GM18907 (cell line): Measurements from ENCODE around the gene NDUFAF2.
"Not testable (repeated sequence)": the region's sequence is repeated elsewhere in the genome, so short reads cannot be mapped to it uniquely, and the experiment has no call there.

ENCODE experiments used
- ATAC-seq: cut with Tn5 transposase; IDR thresholded peaks from one replicate; pipeline ENCODE4 v1.9.1; 2021; ENCODE audit warnings: mild to moderate bottlenecking, moderate library complexity; ENCODE audit not compliant: unreplicated experiment

NDUFAF2 gene

GRCh38 chr5:61168951-61169350 is 223.9 kb downstream of the NDUFAF2 start:
- ATAC-seq, result no peak

GRCh38 chr5:61171479-61171878 is 226.5 kb downstream of the NDUFAF2 start:
- no peak for ATAC-seq

- ATAC-seq, result no peak
These were observed 231.6 kb downstream of the NDUFAF2 start for GRCh38 chr5:61176631-61177030.

- ATAC-seq, result no peak
These were observed 232.1 kb downstream of the NDUFAF2 start for GRCh38 chr5:61177070-61177469.

- peak; percentile 84 for ATAC-seq
These were observed 232.7 kb downstream of the NDUFAF2 start for GRCh38 chr5:61177716-61178115.

- no peak for ATAC-seq
These were observed 233.7 kb downstream of the NDUFAF2 start for GRCh38 chr5:61178702-61179101.

GRCh38 chr5:61180886-61181285 is 235.9 kb downstream of the NDUFAF2 start:
- ATAC-seq, result no peak

GRCh38 chr5:61182449-61182848 is 237.4 kb downstream of the NDUFAF2 start:
- no peak for ATAC-seq

GRCh38 chr5:61183538-61183937 is 238.5 kb downstream of the NDUFAF2 start:
- ATAC-seq, result no peak

GRCh38 chr5:61184708-61185107 is 239.7 kb downstream of the NDUFAF2 start:
- no peak for ATAC-seq

GRCh38 chr5:61186634-61187033 is 241.6 kb downstream of the NDUFAF2 start:
- no peak for ATAC-seq

- not testable (repeated sequence) for ATAC-seq
These were observed 242.3 kb downstream of the NDUFAF2 start for GRCh38 chr5:61187352-61187751.

- not testable (repeated sequence) for ATAC-seq
These were observed 242.8 kb downstream of the NDUFAF2 start for GRCh38 chr5:61187826-61188225.

GRCh38 chr5:61198606-61199005 is 253.6 kb downstream of the NDUFAF2 start:
- no peak for ATAC-seq

GRCh38 chr5:61200582-61201155 is 255.7 kb downstream of the NDUFAF2 start:
- ATAC-seq, result peak; percentile 76

- ATAC-seq, result no peak
These were observed 257.2 kb downstream of the NDUFAF2 start for GRCh38 chr5:61202213-61202612.
